Thyroid gland (tissue), 4 donors: ENCODE measurements around the gene PRKCE. TPM values are rescaled to one million over a fixed set of nuclear protein-coding genes. Genes with fewer than 3 reads are reported as not detected.

Source experiments
- DNase-seq, 2 donors: peaks; one replicate each; pipeline ENCODE4 v3.0.0-alpha.2; 2019
- H3K27ac ChIP-seq, 3 donors: fragments of 200-600 bp; sonication (generic); 1 replicate in 2 of 3; 2 replicates in 1 of 3; pipeline ENCODE4 v1.5.1; 2016 to 2019; ENCODE audit warnings: mild to moderate bottlenecking in 1 of 3, moderate library complexity in 1 of 3
- H3K27me3 ChIP-seq: fragments of 200-600 bp; sonication (generic); one replicate; pipeline ENCODE4 v1.5.1; 2019
- H3K36me3 ChIP-seq, 2 donors: fragments of 200-600 bp; sonication (generic); one replicate each; pipeline ENCODE4 v1.5.1; 2016 to 2019
- H3K4me1 ChIP-seq, 2 donors: fragments of 200-600 bp; sonication (generic); one replicate each; pipeline ENCODE4 v1.5.1; 2017 to 2019
- H3K4me3 ChIP-seq, 3 donors: fragments of 200-600 bp; sonication (generic); replicated peaks in 1 of 3; 1 replicate in 2 of 3; 2 replicates in 1 of 3; pipeline ENCODE4 v1.5.1; 2016; ENCODE audit warnings: mild to moderate bottlenecking in 1 of 3
- H3K9me3 ChIP-seq: fragments of 200-600 bp; sonication (generic); one replicate; pipeline ENCODE4 v1.5.1; 2017
- CTCF ChIP-seq, 6 experiments: fragments of 200-600 bp in 3 of 6; fragments of 450-650 bp in 3 of 6; sonication (generic) in 3 of 6; IDR thresholded peaks; one replicate each; pipeline ENCODE4 v1.5.1; 2016 to 2019; ENCODE audit warnings: antibody characterized with exemption in 6 of 6, mild to moderate bottlenecking in 2 of 6, inconsistent platforms in 1 of 6, moderate library complexity in 1 of 6
- POLR2A ChIP-seq, 2 donors: fragments of 450-650 bp; IDR thresholded peaks; one replicate each; pipeline ENCODE4 v1.6.1; 2017; ENCODE audit warnings: antibody characterized with exemption in 2 of 2, mild to moderate bottlenecking in 2 of 2, moderate library complexity in 1 of 2
- WGBS, 2 donors: methylation state at CpG; one replicate each; pipeline ENCODE4 v1.1.5; 2017; 5-methylcytosine and 5-hydroxymethylcytosine counted together
- intact Hi-C: fragments of 100-400 bp; cut with DNase I; formaldehyde crosslinking; loops from one replicate; pipeline ENCODE4 v1.15.1; 2023
- total RNA-seq, 4 donors: library from RNA; depleted of rRNA; stranded (reverse); fragments of >200 nt; gene quantifications; one replicate each; pipeline ENCODE4 v1.2.3, GENCODE V29; 2016

Gene PRKCE
- total RNA-seq, 4 donors from 2014 or later, result 8.4 to 35.3 (median 15.2) TPM

- 85 to 100% methylated on average over 2 of the region's 2 CpGs for WGBS, 2 donors
- H3K9me3 ChIP-seq, result no peaks in the 10 kb centered on the region
- H3K4me1 ChIP-seq, result no peaks in the 10 kb centered on the region
- H3K27ac ChIP-seq, result no peak overlapping the region
- no peaks in the 10 kb centered on the region for H3K36me3 ChIP-seq
- intact Hi-C loops, result no loop called here
- TF ChIP-seq CTCF (IDR thresholded peaks at IDR 0.05) (no peak), POLR2A (IDR thresholded peaks at IDR 0.05) (no peak)
- H3K4me3 ChIP-seq, result no peak overlapping the region
- DNase-seq, result no peak
- H3K27me3 ChIP-seq, result no peaks in the 10 kb centered on the region
These were observed 496.9 kb downstream of the PRKCE start for GRCh38 chr2:46148369-46148736.

- DNase-seq, result no peak
- no peaks in the 10 kb centered on the region for H3K9me3 ChIP-seq
- no peak for TF ChIP-seq POLR2A (IDR thresholded peaks at IDR 0.05)
- no peak for TF ChIP-seq CTCF (IDR thresholded peaks at IDR 0.05)
- H3K27me3 ChIP-seq, result no peaks in the 10 kb centered on the region
- WGBS, 2 donors, result 89 to 97% methylated on average over 3 of the region's 3 CpGs
- no peaks in the 10 kb centered on the region for H3K4me1 ChIP-seq
- H3K4me3 ChIP-seq, result no peak overlapping the region
- intact Hi-C loops, result no loop called here
- no peak overlapping the region for H3K27ac ChIP-seq
- no peaks in the 10 kb centered on the region for H3K36me3 ChIP-seq
These were observed 499.0 kb downstream of the PRKCE start for GRCh38 chr2:46150445-46150955.

GRCh38 chr2:46151577-46151976 is 500.1 kb downstream of the PRKCE start:
- H3K27ac ChIP-seq, result no peak overlapping the region
- intact Hi-C loops, result no loop called here
- H3K27me3 ChIP-seq, result no peaks in the 10 kb centered on the region
- no peak for DNase-seq
- no peaks in the 10 kb centered on the region for H3K9me3 ChIP-seq
- H3K36me3 ChIP-seq, result no peaks in the 10 kb centered on the region
- no peak overlapping the region for H3K4me3 ChIP-seq
- TF ChIP-seq POLR2A (IDR thresholded peaks at IDR 0.05) (no peak), CTCF (IDR thresholded peaks at IDR 0.05) (no peak)
- WGBS, 2 donors, result 85 to 90% methylated on average over 4 of the region's 4 CpGs
- H3K4me1 ChIP-seq, result no peaks in the 10 kb centered on the region

GRCh38 chr2:46153996-46154753 is 502.7 kb downstream of the PRKCE start:
- H3K27me3 ChIP-seq, result no peaks in the 10 kb centered on the region
- DNase-seq, result no peak
- no peaks in the 10 kb centered on the region for H3K36me3 ChIP-seq
- no peaks in the 10 kb centered on the region for H3K9me3 ChIP-seq
- intact Hi-C loops, result no loop called here
- H3K4me3 ChIP-seq, result no peak overlapping the region
- TF ChIP-seq POLR2A (IDR thresholded peaks at IDR 0.05), result no peak
- TF ChIP-seq CTCF (IDR thresholded peaks at IDR 0.05), result no peak
- no peaks in the 10 kb centered on the region for H3K4me1 ChIP-seq
- 80 to 81% methylated on average over 21 to 22 of the region's 23 CpGs for WGBS, 2 donors
- H3K27ac ChIP-seq, result no peak overlapping the region
